HG02870 (cell line): ENCODE results near the gene PLA2G4F.
"Not testable (repeated sequence)": the region's sequence is repeated elsewhere in the genome, so short reads cannot be mapped to it uniquely, and the experiment has no call there.

Experiments
- ATAC-seq: cut with Tn5 transposase; IDR thresholded peaks from one replicate; pipeline ENCODE4 v1.9.1; 2021; ENCODE audit warnings: mild to moderate bottlenecking, moderate library complexity; ENCODE audit not compliant: unreplicated experiment

Gene PLA2G4F

DNA sequence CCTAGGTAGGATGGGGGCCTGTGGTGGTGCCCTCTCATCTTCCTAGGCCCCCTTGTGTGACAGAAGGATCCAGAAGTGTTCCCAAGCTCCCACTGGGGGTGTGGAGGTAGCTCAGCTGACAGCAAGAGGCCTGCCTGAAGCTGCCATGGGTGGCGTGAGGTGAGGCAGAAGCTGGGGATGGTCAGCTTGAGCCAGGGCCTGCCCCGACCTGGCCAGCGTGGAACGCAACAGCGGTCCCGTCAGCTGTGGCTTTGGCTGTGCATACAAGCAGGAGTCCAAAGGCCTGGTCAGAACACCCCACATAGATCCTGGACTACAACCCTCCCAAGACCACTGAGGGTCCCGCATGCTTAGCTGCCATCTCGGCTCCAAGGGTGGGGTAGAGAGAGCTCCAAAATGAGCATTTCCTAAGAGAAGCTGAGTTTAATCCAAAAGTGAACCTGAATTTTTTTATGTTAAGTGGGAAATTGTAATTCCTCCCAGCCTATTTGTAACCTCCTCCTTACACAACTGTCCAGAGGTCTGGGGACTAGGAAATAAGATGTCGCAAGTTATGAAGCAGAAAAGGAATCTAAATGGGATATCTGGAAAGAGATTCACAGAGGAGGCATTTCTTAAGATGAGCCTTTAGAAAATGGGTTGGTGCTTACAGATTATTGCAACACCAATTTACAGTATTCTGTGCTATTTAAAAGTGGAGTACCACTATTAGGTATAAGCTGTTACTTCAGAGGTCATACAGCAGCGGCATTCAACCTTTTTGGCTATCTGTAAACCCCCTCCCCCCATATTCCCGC lies 52.1 kb downstream of the PLA2G4F start:
- no peak for ATAC-seq

DNA sequence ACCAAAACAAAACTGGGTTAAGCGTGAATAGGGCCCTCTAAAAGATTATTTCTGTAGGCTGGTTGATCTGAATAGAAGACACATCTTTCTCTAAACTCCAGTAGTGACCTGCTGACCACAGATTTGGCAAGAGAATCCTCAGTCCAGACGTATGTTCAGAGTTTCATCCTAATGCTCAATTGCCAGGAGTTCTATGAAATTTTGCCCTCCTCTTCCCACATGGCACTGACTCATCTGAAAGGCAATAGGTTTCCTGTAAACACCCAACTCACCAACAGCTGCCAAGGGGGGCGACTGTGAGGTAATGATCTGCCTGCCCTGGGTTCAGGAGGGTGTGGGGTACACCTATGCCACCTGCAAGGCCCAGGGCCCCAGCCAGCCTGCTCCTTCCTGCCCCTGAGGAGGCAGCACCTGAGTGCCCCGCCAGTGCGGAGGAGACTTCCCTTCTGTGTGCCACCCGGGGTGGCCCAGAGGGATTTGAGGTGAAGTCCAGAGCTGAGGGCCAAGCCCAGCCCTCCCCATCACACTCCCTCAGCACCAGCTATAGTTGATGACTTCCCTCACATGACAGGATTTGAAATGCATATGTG lies 53.7 kb downstream of the PLA2G4F start:
- no peak for ATAC-seq

DNA sequence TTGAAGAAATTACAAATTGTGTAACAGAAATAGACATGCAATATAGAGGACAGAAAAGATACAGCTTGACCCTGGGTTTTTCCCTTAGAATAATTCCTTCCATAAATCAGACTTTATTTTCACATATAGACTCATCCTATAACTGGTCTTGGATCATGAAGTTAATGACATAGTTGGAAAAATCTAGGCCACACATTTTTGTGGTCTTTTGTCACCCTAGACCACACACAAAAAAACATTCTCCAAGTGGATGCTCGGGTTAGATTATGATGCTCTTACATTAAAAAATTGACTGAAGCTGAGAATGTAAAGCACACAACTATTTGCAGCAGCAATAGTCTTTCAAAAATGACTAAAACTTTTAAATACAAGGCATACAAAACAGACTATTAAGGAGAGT lies 54.6 kb downstream of the PLA2G4F start:
- no peak for ATAC-seq

DNA sequence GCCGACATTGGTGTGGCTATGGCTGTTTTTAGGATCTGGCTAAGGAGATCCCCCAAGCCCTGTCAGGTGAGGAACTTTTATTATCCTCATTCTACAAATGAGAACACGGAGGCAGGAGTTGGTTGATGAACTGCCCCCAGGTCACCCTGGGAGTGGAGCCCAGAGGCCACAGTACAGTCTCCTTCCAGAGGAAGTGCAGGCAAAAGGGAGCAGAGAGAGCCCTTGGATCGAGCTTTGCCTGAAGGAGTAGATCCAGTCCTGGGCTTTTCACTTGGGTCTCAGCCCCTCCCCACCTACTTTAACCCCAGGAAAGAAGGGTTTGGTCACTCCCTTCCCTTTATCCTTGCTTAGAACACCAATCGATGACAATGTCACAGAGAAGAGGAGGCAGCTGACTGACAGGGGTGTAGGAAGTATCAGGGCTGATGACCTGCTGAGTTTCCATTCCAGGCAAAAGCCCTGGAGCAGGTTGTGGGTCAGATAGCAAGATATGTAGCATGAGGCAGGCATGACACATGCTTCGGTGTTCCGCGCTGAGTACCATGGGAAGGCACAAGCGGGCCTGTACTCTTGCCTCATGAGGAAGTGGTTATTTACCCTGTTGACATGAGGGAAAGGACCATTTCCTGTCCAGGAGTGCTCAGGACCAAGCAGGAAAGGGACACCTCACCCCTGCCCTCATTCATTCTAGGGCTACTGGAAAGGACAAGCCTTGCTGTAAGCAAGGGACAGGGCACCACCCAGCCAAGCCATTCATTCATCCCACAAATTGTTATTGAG lies 56.2 kb downstream of the PLA2G4F start:
- no peak for ATAC-seq

DNA sequence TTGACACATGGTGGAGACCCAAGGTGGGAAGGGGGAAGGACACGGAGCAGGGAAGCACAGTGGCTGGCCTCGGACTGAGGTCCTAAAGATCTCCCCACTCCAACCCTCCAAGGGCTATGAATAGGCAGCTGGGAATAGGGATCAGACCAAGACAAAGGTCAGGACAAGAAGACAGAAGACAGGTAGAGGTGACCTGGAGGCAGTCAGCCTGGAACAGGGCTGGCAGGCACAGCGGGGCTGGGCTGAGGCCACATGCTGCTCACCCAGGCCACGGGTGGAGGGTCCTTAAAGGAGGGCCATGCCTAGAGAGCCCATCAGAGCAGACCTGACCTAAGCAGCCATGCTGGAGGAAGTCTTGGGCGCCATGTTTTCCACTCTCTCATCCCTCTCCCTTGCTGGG lies 59.4 kb downstream of the PLA2G4F start:
- ATAC-seq: no peak

DNA sequence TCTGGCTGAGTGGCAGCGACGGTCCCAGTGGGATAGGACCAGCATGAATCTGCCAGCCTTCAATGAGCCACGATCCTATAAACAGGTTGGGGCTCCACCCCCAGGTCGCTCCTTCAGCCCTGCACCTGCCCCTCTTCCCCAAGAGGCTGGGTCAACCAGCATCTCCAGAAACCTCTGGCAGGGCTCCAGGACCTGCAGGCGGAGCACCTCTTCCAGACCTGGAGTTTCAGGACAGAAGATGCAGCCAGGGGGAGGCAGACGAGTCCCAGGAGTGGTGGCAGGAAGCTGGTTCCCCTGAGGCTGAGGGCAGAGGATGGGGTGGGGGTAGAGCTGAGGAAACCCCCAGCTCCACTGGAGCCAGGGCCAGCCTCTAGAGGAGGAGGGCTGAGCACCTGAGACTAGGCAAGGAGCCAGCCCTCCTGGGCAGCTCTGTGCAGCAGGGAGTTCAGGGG lies 61.9 kb downstream of the PLA2G4F start, which contains the start of gene PLA2G4D:
TSS of gene PLA2G4D (minus strand) at position 51 of the 452 bp plus-strand sequence. CDS start 103 bp downstream, outside the sequence.
- no peak for ATAC-seq

- ATAC-seq: no peak
These were observed 62.5 kb downstream of the PLA2G4F start for GRCh38 chr15:42093966-42094365.

DNA sequence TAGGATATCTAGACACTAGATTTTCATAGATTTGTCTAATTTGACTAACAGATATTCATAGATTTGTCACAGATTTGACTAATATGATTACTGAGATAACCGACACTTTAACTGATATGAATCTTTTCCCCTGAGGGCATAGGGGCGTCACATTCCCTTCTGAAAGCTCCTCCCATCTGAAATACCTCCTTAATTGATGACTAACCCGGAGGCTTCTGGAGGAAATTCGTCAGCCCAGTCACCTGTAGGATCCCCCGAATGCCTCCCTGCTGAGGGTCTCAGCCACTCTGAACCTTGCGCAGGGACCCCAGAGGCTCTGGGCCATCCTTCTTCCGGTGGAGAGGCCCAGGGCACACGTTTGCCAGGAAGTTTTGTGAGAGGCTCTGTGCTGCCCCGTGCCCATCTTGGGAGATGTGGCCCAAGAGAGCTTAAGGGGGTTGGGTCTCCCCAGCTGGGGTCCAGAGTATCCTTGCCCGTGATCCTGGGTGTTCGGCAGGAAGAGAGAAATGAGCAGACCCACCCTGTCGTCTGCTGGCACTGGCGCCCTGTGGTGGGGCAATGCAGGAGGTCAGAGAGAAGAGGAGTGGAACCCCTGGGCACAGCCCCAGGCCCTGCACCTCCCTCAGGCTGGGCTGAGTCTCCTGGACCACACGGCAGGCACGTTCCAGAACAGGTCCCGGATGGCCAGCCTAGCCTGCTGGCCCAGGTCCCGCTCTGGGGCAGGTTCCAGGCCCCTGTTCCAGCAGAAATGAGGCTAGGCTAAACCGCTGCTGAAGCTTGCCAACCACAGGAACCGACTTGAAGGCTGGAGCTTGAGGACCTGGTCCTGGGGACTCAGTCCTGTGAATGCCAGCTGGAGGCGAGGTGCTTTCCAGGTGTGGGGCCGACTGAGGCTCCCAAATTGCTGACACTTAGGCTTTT lies 63.8 kb downstream of the PLA2G4F start:
- ATAC-seq: no peak

GRCh38 chr15:42091753-42092397 lies 64.6 kb downstream of the PLA2G4F start:
- ATAC-seq: not testable (repeated sequence)

DNA sequence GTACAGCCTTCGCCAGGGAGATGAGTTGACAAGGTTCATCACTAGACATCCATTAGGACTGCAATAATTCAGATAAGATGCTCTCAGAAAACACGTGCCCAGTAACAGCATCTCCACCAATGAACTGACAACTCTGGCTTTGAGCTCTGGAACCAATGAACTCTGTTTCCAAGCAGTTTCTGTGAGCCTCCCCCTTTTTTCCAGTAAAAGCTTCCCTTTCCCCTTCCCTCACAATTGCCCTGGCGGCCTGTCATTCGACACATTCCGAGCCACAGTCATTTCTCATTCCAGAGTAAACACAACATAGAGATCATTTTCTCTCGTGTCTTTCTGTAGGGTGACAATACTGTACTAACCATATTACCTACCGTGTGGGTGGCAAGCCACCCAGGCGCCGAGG lies 65.7 kb downstream of the PLA2G4F start:
- ATAC-seq: no peak

DNA sequence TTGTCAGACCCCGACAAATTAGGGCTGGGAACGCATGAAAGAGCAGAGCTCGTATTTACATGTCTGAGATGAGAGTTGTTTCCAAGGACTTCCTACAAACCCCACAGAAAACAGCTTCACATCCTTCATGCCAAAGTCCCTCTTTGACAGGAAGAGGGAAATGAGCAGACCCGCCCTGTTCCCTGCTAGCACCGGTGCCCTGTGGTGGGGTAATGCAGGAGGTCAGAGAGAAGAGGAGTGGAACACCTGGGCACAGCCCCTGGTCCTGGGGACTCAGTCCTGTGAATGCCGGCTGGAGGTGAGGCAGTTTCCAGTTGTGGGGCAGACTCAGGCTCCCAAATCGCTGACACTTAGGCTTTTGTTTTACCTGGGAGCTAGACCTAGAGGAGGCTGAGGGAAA lies 66.1 kb downstream of the PLA2G4F start:
- ATAC-seq: no peak

DNA sequence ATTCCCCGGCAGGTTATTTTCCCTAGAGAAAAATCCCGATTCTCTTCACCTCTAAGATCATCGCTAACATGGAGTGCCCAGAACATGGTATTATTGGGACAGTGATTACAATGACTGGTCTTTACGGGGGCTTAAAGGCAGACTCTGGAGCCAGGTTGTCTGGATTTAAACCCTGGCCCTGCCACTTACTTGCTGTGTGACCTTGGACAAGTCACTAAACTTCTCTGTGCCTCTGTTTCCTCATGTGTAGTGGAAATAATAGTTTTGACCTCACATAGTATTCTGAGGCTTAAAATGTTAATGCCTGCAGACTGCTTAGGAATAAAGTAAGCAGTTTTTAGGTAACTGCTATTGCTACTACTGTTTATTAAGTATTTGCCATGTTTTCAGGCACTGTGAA lies 66.5 kb downstream of the PLA2G4F start:
- no peak for ATAC-seq
